RWPE2 (cell line): Measurements from ENCODE around the gene MBD3L4.
"Not testable (repeated sequence)": the region's sequence is repeated elsewhere in the genome, so short reads cannot be mapped to it uniquely, and the experiment has no call there.

Source experiments
- ATAC-seq: fragments of 200-7000 bp; cut with Tn5 transposase; 3 replicates; pipeline ENCODE4 v1.9.1; 2021; ENCODE audit warnings: low read depth
- DNase-seq: peaks from one replicate; pipeline ENCODE4 v3.0.0-alpha.2; 2020; ENCODE audit warnings: low spot score
- H3K27ac ChIP-seq: fragments of 450-650 bp; 2 replicates; pipeline ENCODE4 v1.5.1; 2017; ENCODE audit warnings: mild to moderate bottlenecking; ENCODE audit not compliant: poor library complexity, severe bottlenecking
- H3K27me3 ChIP-seq: fragments of 250-450 bp; sonication (Bioruptor Pico); 2 replicates; pipeline ENCODE4 v1.5.1; 2021; ENCODE audit warnings: mild to moderate bottlenecking, moderate library complexity; ENCODE audit not compliant: insufficient read depth, poor library complexity, severe bottlenecking
- H3K36me3 ChIP-seq: fragments of 250-450 bp; sonication (Bioruptor Pico); 2 replicates; pipeline ENCODE4 v1.5.1; 2020; ENCODE audit warnings: low read depth, mild to moderate bottlenecking, moderate library complexity
- H3K4me1 ChIP-seq: fragments of 250-450 bp; sonication (Bioruptor Pico); 2 replicates; pipeline ENCODE4 v1.5.1; 2021; ENCODE audit warnings: mild to moderate bottlenecking, moderate library complexity; ENCODE audit not compliant: insufficient read depth, poor library complexity, severe bottlenecking
- H3K4me3 ChIP-seq: fragments of 250-450 bp; sonication (Bioruptor Pico); 2 replicates; pipeline ENCODE4 v1.5.1; 2021; ENCODE audit warnings: mild to moderate bottlenecking, moderate library complexity; ENCODE audit not compliant: severe bottlenecking
- H3K9me3 ChIP-seq: fragments of 250-450 bp; sonication (Bioruptor Pico); 2 replicates; pipeline ENCODE4 v1.5.1; 2021; ENCODE audit warnings: mild to moderate bottlenecking, moderate library complexity; ENCODE audit not compliant: severe bottlenecking
- TF ChIP-seq, protein P1 (sequence below): fragments of 450-650 bp; IDR thresholded peaks from one replicate; pipeline ENCODE4 v1.5.1; 2017; ENCODE audit warnings: mild to moderate bottlenecking, moderate library complexity; ENCODE audit not compliant: poor library complexity, severe bottlenecking

MBD3L4 gene

DNA sequence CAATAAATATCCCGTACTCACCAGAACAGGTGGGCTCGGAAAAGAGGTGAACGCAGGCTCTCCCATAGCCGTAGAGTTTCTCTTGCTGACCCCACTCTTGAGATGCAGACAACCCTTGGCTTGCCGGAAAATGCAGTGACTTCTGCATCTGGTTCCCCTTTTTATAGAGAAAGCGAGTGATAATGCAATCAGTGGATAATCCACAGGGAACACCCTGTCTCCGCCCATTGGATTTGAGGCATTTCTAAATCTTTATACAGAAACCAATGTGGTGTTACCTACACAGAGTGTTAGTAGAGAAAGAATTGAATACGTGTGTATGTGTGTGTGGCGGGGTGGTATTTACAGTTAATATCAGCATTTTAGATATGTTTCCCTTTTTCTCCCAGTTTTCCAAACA, at the start of gene MBD3L4:
Gene MBD3L4 (minus strand): TSS at position 101 of the 400 bp plus-strand sequence. CDS start 35 bp downstream, at position 66.
- H3K27ac ChIP-seq, H3K4me3 ChIP-seq, H3K27me3 ChIP-seq, H3K4me1 ChIP-seq, ATAC-seq, H3K9me3 ChIP-seq, H3K36me3 ChIP-seq, DNase-seq: not testable (repeated sequence)

DNA sequence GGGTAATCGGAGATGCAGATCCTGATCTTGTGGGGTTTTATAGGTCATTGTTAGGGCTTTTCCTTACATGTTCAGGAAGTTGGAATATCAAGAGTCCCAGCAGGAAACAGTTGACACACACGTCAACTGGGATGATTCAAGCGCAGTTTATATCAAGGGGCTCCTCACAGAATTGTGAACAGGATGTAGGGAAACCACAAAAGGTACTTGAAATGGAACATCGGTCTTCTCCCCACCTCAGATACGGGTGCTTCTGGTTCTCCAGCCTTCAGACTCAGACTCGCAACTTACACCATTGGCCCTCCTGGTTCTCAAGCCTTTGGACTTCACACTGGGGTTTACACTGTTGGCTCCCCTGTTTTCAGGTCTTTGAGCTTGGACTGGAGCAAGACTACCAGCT, 49.0 kb upstream of the MBD3L4 start:
- peaks cover 9% of the 10 kb centered on the region for H3K36me3 ChIP-seq
- TF ChIP-seq, protein P1, sequence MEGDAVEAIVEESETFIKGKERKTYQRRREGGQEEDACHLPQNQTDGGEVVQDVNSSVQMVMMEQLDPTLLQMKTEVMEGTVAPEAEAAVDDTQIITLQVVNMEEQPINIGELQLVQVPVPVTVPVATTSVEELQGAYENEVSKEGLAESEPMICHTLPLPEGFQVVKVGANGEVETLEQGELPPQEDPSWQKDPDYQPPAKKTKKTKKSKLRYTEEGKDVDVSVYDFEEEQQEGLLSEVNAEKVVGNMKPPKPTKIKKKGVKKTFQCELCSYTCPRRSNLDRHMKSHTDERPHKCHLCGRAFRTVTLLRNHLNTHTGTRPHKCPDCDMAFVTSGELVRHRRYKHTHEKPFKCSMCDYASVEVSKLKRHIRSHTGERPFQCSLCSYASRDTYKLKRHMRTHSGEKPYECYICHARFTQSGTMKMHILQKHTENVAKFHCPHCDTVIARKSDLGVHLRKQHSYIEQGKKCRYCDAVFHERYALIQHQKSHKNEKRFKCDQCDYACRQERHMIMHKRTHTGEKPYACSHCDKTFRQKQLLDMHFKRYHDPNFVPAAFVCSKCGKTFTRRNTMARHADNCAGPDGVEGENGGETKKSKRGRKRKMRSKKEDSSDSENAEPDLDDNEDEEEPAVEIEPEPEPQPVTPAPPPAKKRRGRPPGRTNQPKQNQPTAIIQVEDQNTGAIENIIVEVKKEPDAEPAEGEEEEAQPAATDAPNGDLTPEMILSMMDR, result no peak
- no peak for ATAC-seq
- no peak overlapping the region for H3K27ac ChIP-seq
- DNase-seq, result no peak
- no peaks in the 10 kb centered on the region for H3K27me3 ChIP-seq
- peaks cover 13% of the 10 kb centered on the region for H3K9me3 ChIP-seq
- no peak overlapping the region for H3K4me3 ChIP-seq
- no peaks in the 10 kb centered on the region for H3K4me1 ChIP-seq

DNA sequence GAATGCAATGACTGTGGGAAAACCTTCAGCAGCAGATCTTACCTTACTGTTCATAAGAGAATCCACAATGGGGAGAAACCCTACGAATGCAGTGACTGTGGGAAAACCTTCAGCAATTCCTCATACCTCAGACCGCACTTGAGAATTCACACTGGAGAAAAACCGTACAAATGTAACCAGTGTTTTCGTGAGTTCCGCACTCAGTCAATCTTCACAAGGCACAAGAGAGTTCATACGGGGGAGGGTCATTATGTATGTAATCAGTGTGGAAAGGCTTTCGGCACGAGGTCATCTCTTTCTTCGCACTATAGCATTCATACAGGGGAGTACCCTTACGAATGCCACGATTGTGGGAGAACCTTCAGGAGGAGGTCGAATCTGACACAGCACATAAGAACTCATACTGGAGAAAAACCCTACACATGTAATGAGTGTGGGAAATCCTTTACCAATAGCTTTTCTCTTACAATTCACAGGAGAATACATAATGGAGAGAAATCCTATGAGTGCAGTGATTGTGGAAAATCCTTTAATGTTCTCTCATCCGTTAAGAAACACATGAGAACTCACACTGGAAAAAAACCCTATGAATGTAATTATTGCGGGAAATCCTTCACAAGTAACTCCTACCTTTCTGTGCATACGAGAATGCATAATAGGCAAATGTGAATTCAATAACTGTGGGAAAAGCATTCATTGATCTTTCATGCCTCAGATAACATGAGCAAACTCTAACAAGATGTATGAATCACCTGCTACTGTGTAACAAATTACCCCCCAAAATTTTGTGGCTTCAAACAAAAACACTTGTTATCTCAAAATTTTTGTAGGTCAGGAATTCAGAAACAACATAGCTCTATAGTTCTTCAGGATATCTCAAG, 43.3 kb upstream of the MBD3L4 start:
- Histone ChIP-seq H3K4me3 (no peak overlapping the region), H3K9me3 (peaks cover 29% of the 10 kb centered on the region), H3K27me3 (no peaks in the 10 kb centered on the region), H3K27ac (no peak overlapping the region), H3K4me1 (no peaks in the 10 kb centered on the region), H3K36me3 (peaks cover 65% of the 10 kb centered on the region)
- DNase-seq (no peak), ATAC-seq (no peak)
- TF ChIP-seq, protein P1, result no peak

DNA sequence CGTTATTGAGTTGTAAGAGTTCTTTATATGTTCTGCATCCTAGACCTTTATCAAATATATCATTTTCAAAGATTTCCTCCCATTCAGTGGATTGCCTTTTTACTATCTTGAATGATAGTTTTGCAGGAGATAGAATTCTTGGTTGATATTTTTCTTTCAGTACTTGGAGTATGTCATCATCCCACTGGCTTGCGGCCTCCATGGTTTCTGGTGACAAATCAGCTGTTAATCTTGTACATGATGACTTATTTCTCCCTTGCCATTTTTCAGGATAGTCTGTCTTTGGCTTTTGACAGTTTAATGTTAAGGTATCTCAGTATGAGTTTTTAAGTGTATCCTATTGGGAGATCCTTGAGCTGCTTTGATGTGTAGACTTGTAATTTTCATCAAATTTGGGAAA, 38.0 kb upstream of the MBD3L4 start:
- H3K36me3 ChIP-seq, result peaks cover 80% of the 10 kb centered on the region
- DNase-seq (no peak), ATAC-seq (no peak)
- H3K4me1 ChIP-seq, result no peaks in the 10 kb centered on the region
- no peak overlapping the region for H3K4me3 ChIP-seq
- H3K9me3 ChIP-seq, result peaks cover 10% of the 10 kb centered on the region
- TF ChIP-seq, protein P1, result no peak
- H3K27ac ChIP-seq, result no peak overlapping the region
- H3K27me3 ChIP-seq, result no peaks in the 10 kb centered on the region

DNA sequence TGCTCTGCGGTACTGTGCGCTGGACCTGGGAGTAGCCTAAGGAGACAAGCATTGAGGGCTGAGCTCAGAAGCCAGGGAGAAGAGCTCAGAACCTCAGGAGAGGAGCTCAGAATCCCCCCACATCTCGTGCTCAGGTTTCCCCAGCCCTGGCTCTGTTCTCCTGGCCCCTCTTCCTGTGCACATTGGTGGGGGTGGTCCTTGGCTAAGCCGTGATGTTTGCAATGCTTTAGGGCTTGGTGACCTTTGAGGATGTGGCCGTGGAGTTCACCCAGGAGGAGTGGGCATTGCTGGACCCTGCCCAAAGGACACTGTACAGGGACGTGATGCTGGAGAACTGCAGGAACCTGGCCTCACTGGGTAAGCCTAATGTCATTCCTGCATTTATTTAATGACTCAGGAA, 36.2 kb upstream of the MBD3L4 start:
- Histone ChIP-seq H3K36me3 (peaks cover 75% of the 10 kb centered on the region), H3K4me1 (no peaks in the 10 kb centered on the region)

More for the DNA sequence above, 36.2 kb upstream of the MBD3L4 start:
- Histone ChIP-seq H3K9me3 (peaks cover 3% of the 10 kb centered on the region), H3K27me3 (no peaks in the 10 kb centered on the region), H3K27ac (no peak overlapping the region), H3K4me3 (no peak overlapping the region)
- TF ChIP-seq, protein P1, result no peak
- no peak for ATAC-seq
- DNase-seq, result no peak
